Measurements from ENCODE around the gene DOCK4.

Gene DOCK4

DNA sequence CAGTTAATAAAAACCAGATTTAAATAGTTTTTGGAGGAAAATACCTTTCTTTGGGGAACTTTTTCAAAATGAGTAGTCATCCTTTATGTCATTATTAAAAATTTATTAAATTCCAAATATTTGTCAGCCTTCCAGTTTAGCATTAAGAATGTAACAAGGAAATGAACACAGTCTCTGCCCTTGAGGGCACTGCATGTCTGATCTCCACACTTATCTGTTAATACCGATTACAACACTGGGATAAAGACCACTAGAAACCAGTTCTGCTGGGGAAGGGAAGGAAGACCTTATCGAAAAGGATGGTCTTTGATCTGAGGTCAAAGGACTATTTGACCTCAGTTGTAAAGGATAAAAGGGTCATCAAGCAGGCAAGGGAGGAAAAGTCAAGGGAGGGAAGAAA is 320.0 kb downstream of the DOCK4 start:
- Histone ChIP-seq H3K4me2 (ENCODE audit: low read depth, low read length, poor library complexity, severe bottlenecking) (no peak overlapping the region), H3K36me3 (ENCODE audit: insufficient read depth, low read length) (no peaks in the 10 kb centered on the region), H3K79me2 (ENCODE audit: insufficient read depth, low read length) (no peaks in the 10 kb centered on the region), H3K9ac (ENCODE audit: low read depth, low read length, poor library complexity, severe bottlenecking) (no peak overlapping the region), H3K4me3 (ENCODE audit: low read length, poor library complexity, severe bottlenecking) (no peak overlapping the region), H3K27me3 (ENCODE audit: insufficient read depth, low read length, poor library complexity, severe bottlenecking) (no peaks in the 10 kb centered on the region), H2AFZ (ENCODE audit: low read length) (no peak overlapping the region), H4K20me1 (ENCODE audit: insufficient read depth, low read length, poor library complexity, severe bottlenecking) (no peaks in the 10 kb centered on the region), H3K4me1 (ENCODE audit: insufficient read depth, low read length, poor library complexity, severe bottlenecking) (no peaks in the 10 kb centered on the region), H3K9me2 (replicated peaks; ENCODE audit: low read depth, low read length) (no peaks in the 10 kb centered on the region), H3K9me3 (ENCODE audit: insufficient read depth, low read depth, low read length) (no peaks in the 10 kb centered on the region), H3F3A (ENCODE audit: low read depth) (no peaks in the 10 kb centered on the region)
- TF ChIP-seq CTCF (conservative IDR thresholded peaks at IDR 0.05; ENCODE audit: low read length): no peak
- no peak for TF ChIP-seq EZH2phosphoT487 (IDR thresholded peaks at IDR 0.05; ENCODE audit: borderline replicate concordance)

DNA sequence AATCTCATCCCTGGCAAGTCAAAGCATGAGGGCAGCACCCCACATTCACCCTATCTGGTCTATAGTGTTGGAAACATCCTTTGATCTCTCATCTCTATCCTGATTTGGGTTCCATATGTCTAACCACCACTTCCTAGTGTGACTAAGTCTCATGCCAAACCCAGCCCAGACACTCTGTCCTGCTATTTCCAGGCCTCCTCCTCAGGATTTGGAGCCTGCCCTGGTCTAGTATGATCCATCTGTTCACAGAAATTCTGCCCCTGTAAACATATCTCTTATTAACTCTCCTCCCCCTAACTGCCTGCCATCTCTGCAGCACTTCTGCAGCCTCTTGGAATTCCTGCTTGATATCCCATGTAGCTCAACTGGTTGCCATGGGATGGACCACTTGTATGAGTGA is 323.0 kb downstream of the DOCK4 start:
- TF ChIP-seq EZH2phosphoT487 (IDR thresholded peaks at IDR 0.05; ENCODE audit: borderline replicate concordance): no peak
- no peak for TF ChIP-seq CTCF (conservative IDR thresholded peaks at IDR 0.05; ENCODE audit: low read length)
- Histone ChIP-seq H3K27me3 (ENCODE audit: insufficient read depth, low read length, poor library complexity, severe bottlenecking) (no peaks in the 10 kb centered on the region), H3F3A (ENCODE audit: low read depth) (no peaks in the 10 kb centered on the region), H3K9me3 (ENCODE audit: insufficient read depth, low read depth, low read length) (no peaks in the 10 kb centered on the region), H3K4me1 (ENCODE audit: insufficient read depth, low read length, poor library complexity, severe bottlenecking) (no peaks in the 10 kb centered on the region), H3K9me2 (replicated peaks; ENCODE audit: low read depth, low read length) (no peaks in the 10 kb centered on the region), H2AFZ (ENCODE audit: low read length) (no peak overlapping the region), H3K4me2 (ENCODE audit: low read depth, low read length, poor library complexity, severe bottlenecking) (no peak overlapping the region), H4K20me1 (ENCODE audit: insufficient read depth, low read length, poor library complexity, severe bottlenecking) (no peaks in the 10 kb centered on the region), H3K4me3 (ENCODE audit: low read length, poor library complexity, severe bottlenecking) (no peak overlapping the region), H3K36me3 (ENCODE audit: insufficient read depth, low read length) (no peaks in the 10 kb centered on the region), H3K79me2 (ENCODE audit: insufficient read depth, low read length) (no peaks in the 10 kb centered on the region), H3K9ac (ENCODE audit: low read depth, low read length, poor library complexity, severe bottlenecking) (no peak overlapping the region)

- Histone ChIP-seq H2AFZ (ENCODE audit: low read length) (no peak overlapping the region), H3K4me1 (ENCODE audit: insufficient read depth, low read length, poor library complexity, severe bottlenecking) (no peaks in the 10 kb centered on the region), H3K27me3 (ENCODE audit: insufficient read depth, low read length, poor library complexity, severe bottlenecking) (no peaks in the 10 kb centered on the region), H3K79me2 (ENCODE audit: insufficient read depth, low read length) (no peaks in the 10 kb centered on the region), H3K9me3 (ENCODE audit: insufficient read depth, low read depth, low read length) (no peaks in the 10 kb centered on the region), H3K9me2 (replicated peaks; ENCODE audit: low read depth, low read length) (no peaks in the 10 kb centered on the region), H3K4me3 (ENCODE audit: low read length, poor library complexity, severe bottlenecking) (no peak overlapping the region), H3K4me2 (ENCODE audit: low read depth, low read length, poor library complexity, severe bottlenecking) (no peak overlapping the region), H3K9ac (ENCODE audit: low read depth, low read length, poor library complexity, severe bottlenecking) (no peak overlapping the region), H4K20me1 (ENCODE audit: insufficient read depth, low read length, poor library complexity, severe bottlenecking) (no peaks in the 10 kb centered on the region), H3F3A (ENCODE audit: low read depth) (no peaks in the 10 kb centered on the region), H3K36me3 (ENCODE audit: insufficient read depth, low read length) (no peaks in the 10 kb centered on the region)
- TF ChIP-seq EZH2phosphoT487 (IDR thresholded peaks at IDR 0.05; ENCODE audit: borderline replicate concordance) (no peak), CTCF (conservative IDR thresholded peaks at IDR 0.05; ENCODE audit: low read length) (no peak)
These were observed 327.4 kb downstream of the DOCK4 start for GRCh38 chr7:111878785-111879184.
